Measurements from ENCODE around the gene ACTRT2. TPM values are rescaled to one million over a fixed set of nuclear protein-coding genes. Genes with fewer than 3 reads are reported as not detected.
A peak's percentile ranks its signal among the peaks of the same experiment; 100 is the strongest.

The ACTRT2 gene
- total RNA-seq, 1 donor from 2014 or later = not detected

DNA sequence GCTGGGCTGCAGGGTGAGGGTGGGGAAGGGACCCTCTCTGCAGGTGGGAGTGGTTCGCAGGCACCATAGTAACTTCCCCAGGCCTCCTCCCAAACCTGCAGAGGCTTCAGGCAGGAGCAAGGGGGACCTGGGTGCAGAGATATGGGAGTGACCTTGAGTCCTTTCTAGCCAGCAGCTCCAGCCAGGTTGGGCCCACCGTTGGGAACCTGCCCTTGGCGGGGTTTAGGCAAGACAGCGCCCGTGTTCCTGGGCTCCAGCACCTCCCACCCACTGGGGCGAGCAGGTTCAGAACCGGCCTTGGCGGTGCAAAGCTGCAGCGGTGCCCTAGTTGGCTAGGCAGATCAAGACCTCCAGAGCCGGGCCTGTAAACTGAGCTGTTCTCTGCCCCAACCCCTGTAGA is 45.6 kb downstream of the ACTRT2 start:
- no peak overlapping the region for H3K9ac ChIP-seq (ENCODE audit: low read depth in 1 of 3, low read length in 3 of 3)
- no peaks in the 10 kb centered on the region for H3K36me3 ChIP-seq (ENCODE audit: control insufficient read depth in 3 of 3, insufficient read depth in 3 of 3, low read length in 3 of 3)
- H3K4me3 ChIP-seq (ENCODE audit: low read length in 3 of 3) = no peak overlapping the region
- no peaks in the 10 kb centered on the region for H3K9me3 ChIP-seq (ENCODE audit: control insufficient read depth in 3 of 3, low read length in 3 of 3)
- H3K4me1 ChIP-seq (ENCODE audit: control insufficient read depth in 3 of 3, insufficient read depth in 3 of 3, low read length in 3 of 3) = peaks cover 0 to 9% (median 7%) of the 10 kb centered on the region in 3 donors
- H3K27me3 ChIP-seq (ENCODE audit: control insufficient read depth in 3 of 3, insufficient read depth in 3 of 3, low read length in 3 of 3) = peaks cover 59 to 74% (median 69%) of the 10 kb centered on the region in 3 donors
- no peak overlapping the region for H3K27ac ChIP-seq (ENCODE audit: low read depth, low read length)

DNA sequence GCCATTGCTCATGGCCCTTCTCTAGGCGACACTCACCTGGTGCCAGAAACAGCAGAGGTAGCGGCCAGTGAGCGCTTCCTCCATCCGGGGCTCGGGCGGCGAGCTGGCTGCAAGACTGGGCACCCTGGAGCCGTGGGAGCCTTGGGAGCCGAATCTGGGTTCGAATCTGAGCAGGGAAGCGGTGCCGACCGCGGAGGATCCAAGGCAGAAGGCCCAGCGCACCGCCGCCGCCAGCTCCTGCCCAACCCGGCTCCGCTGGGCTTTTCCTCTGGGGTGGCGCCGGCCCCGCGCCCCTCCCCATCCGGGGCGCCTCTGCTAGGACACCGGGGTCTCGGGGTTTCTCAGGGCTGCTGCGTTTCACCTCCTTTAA is 46.0 kb downstream of the ACTRT2 start:
- H3K9ac ChIP-seq (ENCODE audit: low read depth in 1 of 3, low read length in 3 of 3) = no peak overlapping the region
- H3K4me3 ChIP-seq (ENCODE audit: low read length in 3 of 3) = no peak overlapping the region
- H3K27ac ChIP-seq (ENCODE audit: low read depth, low read length) = no peak overlapping the region
- H3K36me3 ChIP-seq (ENCODE audit: control insufficient read depth in 3 of 3, insufficient read depth in 3 of 3, low read length in 3 of 3) = no peaks in the 10 kb centered on the region
- peaks cover 0 to 9% (median 7%) of the 10 kb centered on the region in 3 donors for H3K4me1 ChIP-seq (ENCODE audit: control insufficient read depth in 3 of 3, insufficient read depth in 3 of 3, low read length in 3 of 3)
- peaks cover 63 to 74% (median 69%) of the 10 kb centered on the region in 3 donors for H3K27me3 ChIP-seq (ENCODE audit: control insufficient read depth in 3 of 3, insufficient read depth in 3 of 3, low read length in 3 of 3)
- no peaks in the 10 kb centered on the region for H3K9me3 ChIP-seq (ENCODE audit: control insufficient read depth in 3 of 3, low read length in 3 of 3)

DNA sequence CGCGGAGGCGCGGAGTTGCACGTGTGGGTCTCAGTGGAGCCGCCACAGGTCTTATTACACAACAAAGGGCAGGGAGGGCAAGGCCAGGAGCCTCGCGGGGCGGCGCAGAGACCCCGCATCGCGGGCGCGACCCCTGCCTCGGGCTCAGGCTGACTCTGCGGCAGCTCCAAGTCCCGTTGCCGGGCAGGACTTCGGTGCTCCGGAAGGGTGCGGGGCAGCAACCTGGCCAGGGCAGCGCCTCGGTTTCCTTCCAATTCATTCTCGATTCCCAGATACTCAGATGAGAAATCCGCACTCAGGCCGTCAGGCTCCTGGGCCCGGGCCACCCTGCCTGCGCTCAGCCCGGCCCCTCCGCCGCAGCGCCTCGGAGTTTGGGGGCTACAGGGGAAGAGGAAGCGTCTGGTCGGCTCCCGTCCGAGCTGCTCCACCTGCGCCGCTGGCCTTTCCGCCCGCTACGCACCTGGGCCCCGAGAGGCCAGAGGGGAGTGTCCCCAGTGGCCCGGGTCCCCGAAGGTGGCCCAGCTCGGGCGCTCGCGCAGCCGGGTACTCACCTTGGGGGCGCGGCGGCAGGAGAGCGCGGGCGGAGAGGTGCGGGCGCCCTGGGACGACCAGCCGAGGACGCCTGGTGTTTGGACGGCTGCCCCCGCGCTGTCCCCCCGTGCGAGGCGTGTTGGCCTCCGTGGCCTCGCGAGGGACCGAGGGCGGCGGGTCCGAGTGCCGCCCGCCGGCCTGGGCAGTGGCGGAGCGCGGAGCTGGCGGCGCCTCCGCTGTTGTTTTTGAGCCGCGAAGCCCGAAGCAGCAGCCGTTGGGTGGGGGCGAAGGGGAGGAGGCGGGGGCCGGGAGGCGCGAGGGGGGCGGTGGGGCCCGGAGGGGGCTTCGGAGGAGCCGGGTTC is 46.6 kb downstream of the ACTRT2 start:
- Histone ChIP-seq H3K4me1 (ENCODE audit: control insufficient read depth in 3 of 3, insufficient read depth in 3 of 3, low read length in 3 of 3) (peaks cover 0 to 9% (median 7%) of the 10 kb centered on the region in 3 donors), H3K4me3 (ENCODE audit: low read length in 3 of 3) (peak overlapping the region in 1 of 3 donors; percentile 22), H3K9me3 (ENCODE audit: control insufficient read depth in 3 of 3, low read length in 3 of 3) (no peaks in the 10 kb centered on the region), H3K27ac (ENCODE audit: low read depth, low read length) (no peak overlapping the region), H3K36me3 (ENCODE audit: control insufficient read depth in 3 of 3, insufficient read depth in 3 of 3, low read length in 3 of 3) (no peaks in the 10 kb centered on the region), H3K9ac (ENCODE audit: low read depth in 1 of 3, low read length in 3 of 3) (peak overlapping the region in 1 of 3 donors; percentile 45), H3K27me3 (ENCODE audit: control insufficient read depth in 3 of 3, insufficient read depth in 3 of 3, low read length in 3 of 3) (peaks cover 66 to 76% (median 74%) of the 10 kb centered on the region in 3 donors)

DNA sequence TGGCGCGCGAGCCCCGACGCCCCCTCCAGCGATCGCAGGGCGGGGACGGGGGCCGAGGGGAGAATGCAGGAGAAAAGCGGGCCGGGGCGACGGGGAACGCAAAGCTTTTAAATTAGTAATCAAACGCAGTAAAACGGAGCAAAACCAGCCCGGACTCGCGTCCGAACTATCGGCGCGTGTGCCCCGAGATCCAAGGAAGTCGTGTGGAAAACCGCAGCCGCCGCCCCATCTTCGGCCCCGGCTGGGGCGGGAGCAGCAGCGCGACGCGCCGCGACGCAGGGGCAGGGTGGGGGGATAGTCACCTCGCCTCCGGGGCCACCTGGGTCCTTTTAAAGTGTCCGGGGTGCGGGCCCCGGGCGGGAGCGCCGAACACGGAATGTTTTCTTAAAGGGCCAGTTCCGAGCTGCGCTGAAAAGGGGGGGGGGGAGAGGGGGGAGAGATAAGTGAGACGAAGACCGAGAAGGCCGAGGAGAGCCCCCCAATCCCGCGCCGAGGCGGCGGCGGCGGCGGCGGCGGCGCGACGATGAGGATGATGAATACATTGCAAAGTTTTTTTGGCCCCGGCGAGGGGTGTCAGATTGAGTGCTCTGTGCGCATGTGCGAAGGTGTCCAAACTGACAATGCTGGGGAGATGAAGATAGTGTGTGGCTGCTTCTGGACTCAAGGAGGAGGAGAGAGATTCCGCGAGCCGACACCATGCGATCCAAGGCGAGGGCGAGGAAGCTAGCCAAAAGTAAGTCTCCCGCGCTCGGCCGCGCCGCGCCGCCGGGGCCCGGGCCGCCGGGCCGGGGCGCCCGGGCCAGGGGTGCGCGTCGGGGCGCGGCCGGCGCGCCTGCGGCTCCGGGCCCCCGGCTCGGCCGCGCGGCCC is 47.5 kb downstream of the ACTRT2 start, which contains the start of gene PRDM16:
Gene PRDM16, plus strand, starts transcription at position 640 of the 868 bp plus-strand sequence. Its CDS starts 57 bp downstream, at position 697.
- no peaks in the 10 kb centered on the region for H3K36me3 ChIP-seq (ENCODE audit: control insufficient read depth in 3 of 3, insufficient read depth in 3 of 3, low read length in 3 of 3)
- peaks cover 0 to 9% (median 7%) of the 10 kb centered on the region in 3 donors for H3K4me1 ChIP-seq (ENCODE audit: control insufficient read depth in 3 of 3, insufficient read depth in 3 of 3, low read length in 3 of 3)
- no peaks in the 10 kb centered on the region for H3K9me3 ChIP-seq (ENCODE audit: control insufficient read depth in 3 of 3, low read length in 3 of 3)
- peaks cover 69 to 75% (median 72%) of the 10 kb centered on the region in 3 donors for H3K27me3 ChIP-seq (ENCODE audit: control insufficient read depth in 3 of 3, insufficient read depth in 3 of 3, low read length in 3 of 3)
- H3K9ac ChIP-seq (ENCODE audit: low read depth in 1 of 3, low read length in 3 of 3) = peak within 1 kb of the TSS in 2 of 3 donors; percentile 23 to 54
- H3K27ac ChIP-seq (ENCODE audit: low read depth, low read length) = no peak within 1 kb of the TSS
- H3K4me3 ChIP-seq (ENCODE audit: low read length in 3 of 3) = peak within 1 kb of the TSS; percentile 38 to 72 (median 67)

GRCh38 chr1:3069491-3070308 is 48.4 kb downstream of the ACTRT2 start:
- Histone ChIP-seq H3K27me3 (ENCODE audit: control insufficient read depth in 3 of 3, insufficient read depth in 3 of 3, low read length in 3 of 3) (peaks cover 66 to 71% (median 69%) of the 10 kb centered on the region in 3 donors), H3K9me3 (ENCODE audit: control insufficient read depth in 3 of 3, low read length in 3 of 3) (no peaks in the 10 kb centered on the region), H3K36me3 (ENCODE audit: control insufficient read depth in 3 of 3, insufficient read depth in 3 of 3, low read length in 3 of 3) (no peaks in the 10 kb centered on the region), H3K4me1 (ENCODE audit: control insufficient read depth in 3 of 3, insufficient read depth in 3 of 3, low read length in 3 of 3) (peaks cover 0 to 9% (median 7%) of the 10 kb centered on the region in 3 donors), H3K4me3 (ENCODE audit: low read length in 3 of 3) (peak overlapping the region; percentile 23 to 72 (median 67)), H3K9ac (ENCODE audit: low read depth in 1 of 3, low read length in 3 of 3) (peak overlapping the region in 2 of 3 donors; percentile 23 to 54), H3K27ac (ENCODE audit: low read depth, low read length) (no peak overlapping the region)

GRCh38 chr1:3070309-3070643 is 49.0 kb downstream of the ACTRT2 start:
- no peaks in the 10 kb centered on the region for H3K36me3 ChIP-seq (ENCODE audit: control insufficient read depth in 3 of 3, insufficient read depth in 3 of 3, low read length in 3 of 3)
- H3K27me3 ChIP-seq (ENCODE audit: control insufficient read depth in 3 of 3, insufficient read depth in 3 of 3, low read length in 3 of 3) = peaks cover 61 to 66% (median 65%) of the 10 kb centered on the region in 3 donors
- H3K4me3 ChIP-seq (ENCODE audit: low read length in 3 of 3) = peak overlapping the region in 2 of 3 donors; percentile 67 to 72
- H3K9ac ChIP-seq (ENCODE audit: low read depth in 1 of 3, low read length in 3 of 3) = peak overlapping the region in 1 of 3 donors; percentile 64
- no peaks in the 10 kb centered on the region for H3K9me3 ChIP-seq (ENCODE audit: control insufficient read depth in 3 of 3, low read length in 3 of 3)
- H3K4me1 ChIP-seq (ENCODE audit: control insufficient read depth in 3 of 3, insufficient read depth in 3 of 3, low read length in 3 of 3) = peaks cover 0 to 9% (median 7%) of the 10 kb centered on the region in 3 donors
- no peak overlapping the region for H3K27ac ChIP-seq (ENCODE audit: low read depth, low read length)

GRCh38 chr1:3070644-3071564 is 49.6 kb downstream of the ACTRT2 start:
- H3K9me3 ChIP-seq (ENCODE audit: control insufficient read depth in 3 of 3, low read length in 3 of 3) = no peaks in the 10 kb centered on the region
- peak overlapping the region in 2 of 3 donors; percentile 32 to 49 for H3K4me3 ChIP-seq (ENCODE audit: low read length in 3 of 3)
- no peaks in the 10 kb centered on the region for H3K36me3 ChIP-seq (ENCODE audit: control insufficient read depth in 3 of 3, insufficient read depth in 3 of 3, low read length in 3 of 3)
- peak overlapping the region in 2 of 3 donors; percentile 51 to 64 for H3K9ac ChIP-seq (ENCODE audit: low read depth in 1 of 3, low read length in 3 of 3)
- peaks cover 0 to 9% (median 7%) of the 10 kb centered on the region in 3 donors for H3K4me1 ChIP-seq (ENCODE audit: control insufficient read depth in 3 of 3, insufficient read depth in 3 of 3, low read length in 3 of 3)
- H3K27me3 ChIP-seq (ENCODE audit: control insufficient read depth in 3 of 3, insufficient read depth in 3 of 3, low read length in 3 of 3) = peaks cover 59 to 64% (median 60%) of the 10 kb centered on the region in 3 donors
- no peak overlapping the region for H3K27ac ChIP-seq (ENCODE audit: low read depth, low read length)

- Histone ChIP-seq H3K4me3 (ENCODE audit: low read length in 3 of 3) (no peak overlapping the region), H3K27me3 (ENCODE audit: control insufficient read depth in 3 of 3, insufficient read depth in 3 of 3, low read length in 3 of 3) (peaks cover 57 to 61% (median 57%) of the 10 kb centered on the region in 3 donors), H3K9ac (ENCODE audit: low read depth in 1 of 3, low read length in 3 of 3) (peak overlapping the region in 1 of 3 donors; percentile 45), H3K4me1 (ENCODE audit: control insufficient read depth in 3 of 3, insufficient read depth in 3 of 3, low read length in 3 of 3) (peaks cover 0 to 9% (median 7%) of the 10 kb centered on the region in 3 donors), H3K27ac (ENCODE audit: low read depth, low read length) (no peak overlapping the region), H3K9me3 (ENCODE audit: control insufficient read depth in 3 of 3, low read length in 3 of 3) (no peaks in the 10 kb centered on the region), H3K36me3 (ENCODE audit: control insufficient read depth in 3 of 3, insufficient read depth in 3 of 3, low read length in 3 of 3) (no peaks in the 10 kb centered on the region)
Measured at GRCh38 chr1:3071565-3072390, 50.5 kb downstream of the ACTRT2 start.

Measured in skeletal muscle tissue (tissue), 4 donors.